Vagina (tissue), 2 donors: ENCODE data around the gene TENT5A. TPM values are rescaled to one million over a fixed set of nuclear protein-coding genes. Genes with fewer than 3 reads are reported as not detected.

Source experiments
- DNase-seq, 2 donors: peaks; one replicate each; pipeline ENCODE4 v3.0.0-alpha.2; 2017; ENCODE audit errors: extremely low spot score in 2 of 2
- H3K27ac ChIP-seq: fragments of 200-600 bp; sonication (generic); one replicate; pipeline ENCODE4 v1.5.1; 2019
- H3K27me3 ChIP-seq: fragments of 200-600 bp; sonication (generic); one replicate; pipeline ENCODE4 v1.5.1; 2019
- H3K36me3 ChIP-seq, 2 donors: fragments of 200-600 bp; sonication (generic); one replicate each; pipeline ENCODE4 v1.5.1; 2017 to 2019
- H3K4me1 ChIP-seq: fragments of 200-600 bp; sonication (generic); one replicate; pipeline ENCODE4 v1.5.1; 2019
- H3K4me3 ChIP-seq, 2 donors: fragments of 200-600 bp; sonication (generic); 1 replicate in 1 of 2; 2 replicates in 1 of 2; pipeline ENCODE4 v1.5.1; 2016 to 2019
- H3K9me3 ChIP-seq: fragments of 200-600 bp; sonication (generic); one replicate; pipeline ENCODE4 v1.5.1; 2019
- CTCF ChIP-seq, 3 experiments: fragments of 450-650 bp in 2 of 3; fragments of 200-600 bp in 1 of 3; sonication (generic) in 1 of 3; IDR thresholded peaks; one replicate each; pipeline ENCODE4 v1.5.1; 2017 to 2019; ENCODE audit warnings: antibody characterized with exemption in 3 of 3, mild to moderate bottlenecking in 2 of 3, moderate library complexity in 2 of 3
- POLR2A ChIP-seq, 2 donors: fragments of 450-650 bp; IDR thresholded peaks; one replicate each; pipeline ENCODE4 v1.6.1; 2017; ENCODE audit warnings: antibody characterized with exemption in 2 of 2, mild to moderate bottlenecking in 2 of 2, moderate library complexity in 2 of 2
- POLR2AphosphoS5 ChIP-seq, 2 donors: sonication (generic); formaldehyde crosslinking; IDR thresholded peaks; one replicate each; pipeline ENCODE4 v1.9.0; 2017; ENCODE audit warnings: antibody characterized with exemption in 2 of 2, mild to moderate bottlenecking in 2 of 2, low read depth in 1 of 2; ENCODE audit not compliant: insufficient read depth in 1 of 2
- intact Hi-C: fragments of 100-400 bp; cut with DNase I; formaldehyde crosslinking; loops from one replicate; pipeline ENCODE4 v1.15.1; 2023
- total RNA-seq: library from RNA; depleted of rRNA; stranded (reverse); fragments of >200 nt; gene quantifications from one replicate; pipeline ENCODE4 v1.2.3, GENCODE V29; 2016

The TENT5A gene
- total RNA-seq, 1 donor from 2014 or later = 20.6 TPM

GRCh38 chr6:81773887-81774286 is 21.4 kb upstream of the TENT5A start:
- intact Hi-C loops = no loop called here
- Histone ChIP-seq H3K9me3 (no peaks in the 10 kb centered on the region), H3K27ac (no peak overlapping the region), H3K4me3 (no peak overlapping the region), H3K36me3 (no peaks in the 10 kb centered on the region), H3K27me3 (no peaks in the 10 kb centered on the region), H3K4me1 (no peaks in the 10 kb centered on the region)
- TF ChIP-seq CTCF (IDR thresholded peaks at IDR 0.05) (no peak), POLR2AphosphoS5 (IDR thresholded peaks at IDR 0.05; ENCODE audit: insufficient read depth in 1 of 2, low read depth in 1 of 2) (no peak), POLR2A (IDR thresholded peaks at IDR 0.05) (no peak)
- no peak for DNase-seq

GRCh38 chr6:81772741-81773140 is 20.3 kb upstream of the TENT5A start:
- H3K36me3 ChIP-seq = no peaks in the 10 kb centered on the region
- no peak for DNase-seq
- H3K9me3 ChIP-seq = no peaks in the 10 kb centered on the region
- TF ChIP-seq POLR2A (IDR thresholded peaks at IDR 0.05) = no peak
- no peak for TF ChIP-seq POLR2AphosphoS5 (IDR thresholded peaks at IDR 0.05; ENCODE audit: insufficient read depth in 1 of 2, low read depth in 1 of 2)
- TF ChIP-seq CTCF (IDR thresholded peaks at IDR 0.05) = no peak
- H3K27ac ChIP-seq = no peak overlapping the region
- intact Hi-C loops = no loop called here
- no peaks in the 10 kb centered on the region for H3K4me1 ChIP-seq
- H3K4me3 ChIP-seq = no peak overlapping the region
- H3K27me3 ChIP-seq = no peaks in the 10 kb centered on the region

GRCh38 chr6:81771097-81771496 is 18.6 kb upstream of the TENT5A start:
- no peak for TF ChIP-seq POLR2AphosphoS5 (IDR thresholded peaks at IDR 0.05; ENCODE audit: insufficient read depth in 1 of 2, low read depth in 1 of 2)
- no peak for TF ChIP-seq CTCF (IDR thresholded peaks at IDR 0.05)
- TF ChIP-seq POLR2A (IDR thresholded peaks at IDR 0.05) = no peak
- no peak overlapping the region for H3K4me3 ChIP-seq
- peaks cover 16% of the 10 kb centered on the region for H3K4me1 ChIP-seq

GRCh38 chr6:81770381-81770780 is 17.9 kb upstream of the TENT5A start:
- TF ChIP-seq POLR2AphosphoS5 (IDR thresholded peaks at IDR 0.05; ENCODE audit: insufficient read depth in 1 of 2, low read depth in 1 of 2) = no peak
- TF ChIP-seq CTCF (IDR thresholded peaks at IDR 0.05) = no peak
- no peak for TF ChIP-seq POLR2A (IDR thresholded peaks at IDR 0.05)

More at GRCh38 chr6:81771097-81771496, 18.6 kb upstream of the TENT5A start:
- intact Hi-C loops = no loop called here
- Histone ChIP-seq H3K27me3 (no peaks in the 10 kb centered on the region), H3K36me3 (no peaks in the 10 kb centered on the region), H3K9me3 (no peaks in the 10 kb centered on the region), H3K27ac (no peak overlapping the region)
- DNase-seq = no peak

GRCh38 chr6:81769824-81770223 is 17.3 kb upstream of the TENT5A start:
- Histone ChIP-seq H3K9me3 (no peaks in the 10 kb centered on the region), H3K4me3 (no peak overlapping the region), H3K4me1 (peaks cover 20% of the 10 kb centered on the region), H3K27me3 (no peaks in the 10 kb centered on the region), H3K36me3 (no peaks in the 10 kb centered on the region), H3K27ac (no peak overlapping the region)
- TF ChIP-seq POLR2A (IDR thresholded peaks at IDR 0.05) (no peak), POLR2AphosphoS5 (IDR thresholded peaks at IDR 0.05; ENCODE audit: insufficient read depth in 1 of 2, low read depth in 1 of 2) (no peak), CTCF (IDR thresholded peaks at IDR 0.05) (no peak)
- intact Hi-C loops = loop anchor here (10.0 kb wide), 1 partner anchor 125 kb away; no protein-coding TSS in a partner anchor
- DNase-seq = no peak

More at GRCh38 chr6:81770381-81770780, 17.9 kb upstream of the TENT5A start:
- Histone ChIP-seq H3K27me3 (no peaks in the 10 kb centered on the region), H3K4me1 (peaks cover 20% of the 10 kb centered on the region), H3K27ac (no peak overlapping the region), H3K9me3 (no peaks in the 10 kb centered on the region), H3K4me3 (no peak overlapping the region), H3K36me3 (no peaks in the 10 kb centered on the region)
- intact Hi-C loops = no loop called here
- no peak for DNase-seq
